Uterus (tissue), 2 donors: Measurements from ENCODE around the gene ZNF805.

ENCODE experiments used
- CTCF ChIP-seq, 4 experiments: fragments of 200-600 bp in 2 of 4; fragments of 450-650 bp in 2 of 4; sonication (generic) in 2 of 4; IDR thresholded peaks; one replicate each; pipeline ENCODE4 v1.5.1; 2016 to 2019; ENCODE audit warnings: antibody characterized with exemption in 4 of 4, mild to moderate bottlenecking in 2 of 4, moderate library complexity in 1 of 4
- POLR2A ChIP-seq, 2 donors: fragments of 450-650 bp; IDR thresholded peaks; one replicate each; pipeline ENCODE4 v1.6.1; 2016; ENCODE audit warnings: antibody characterized with exemption in 2 of 2, mild to moderate bottlenecking in 1 of 2, moderate library complexity in 1 of 2

GRCh38 chr19:57212109-57212508 is 28.3 kb upstream of the ZNF805 start:
- no peak for TF ChIP-seq CTCF (IDR thresholded peaks at IDR 0.05)
- no peak for TF ChIP-seq POLR2A (IDR thresholded peaks at IDR 0.05)
